RWPE1 (cell line): ENCODE data around the gene HSPB6.

Source experiments
- CTCF ChIA-PET: fragments of 350-600 bp; sonication (Branson Sonifier 250); formaldehyde crosslinking; extraction: SDS; loops from one replicate; lab custom pipeline; 2021; lab: Yijun Ruan, JAX
- POLR2A ChIA-PET: fragments of 400-600 bp; formaldehyde crosslinking; extraction: SDS; loops from one replicate; lab custom pipeline; 2020; ENCODE audit warnings: antibody characterized with exemption; ENCODE audit not compliant: low non-redundant PET; lab: Yijun Ruan, JAX
- DNase-seq: peaks from one replicate; pipeline ENCODE4 v3.0.0; 2012; ENCODE audit warnings: low spot score
- H3K27ac ChIP-seq: fragments of 450-650 bp; 2 replicates; pipeline ENCODE4 v1.5.1; 2017
- CTCF ChIP-seq: fragments of 450-650 bp; conservative IDR thresholded peaks from 2 replicates; pipeline ENCODE4 v1.5.1; 2017; ENCODE audit warnings: low read depth, mild to moderate bottlenecking

HSPB6 gene

GRCh38 chr19:35766571-35767104 is 9.8 kb upstream of the HSPB6 start:
- TF ChIP-seq CTCF = no peak
- DNase-seq = no peak
- POLR2A ChIA-PET = no interaction called here
- peak overlapping the region; percentile 1; the same call in 1 of the 2 replicates for H3K27ac ChIP-seq
- CTCF ChIA-PET = interaction anchor here (0.5 kb wide), 1 partner anchor 54 kb away, joined by 3 read pairs; no protein-coding TSS in a partner anchor

GRCh38 chr19:35764432-35765315 is 7.8 kb upstream of the HSPB6 start:
- no peak for TF ChIP-seq CTCF
- CTCF ChIA-PET = no interaction called here
- POLR2A ChIA-PET = no interaction called here
- no peak for DNase-seq
- peak overlapping the region; percentile 12; the same call in 1 of the 2 replicates for H3K27ac ChIP-seq

- DNase-seq = no peak
- TF ChIP-seq CTCF = no peak
- H3K27ac ChIP-seq = peak overlapping the region; percentile 32
- ChIA-PET POLR2A (no interaction called here), CTCF (no interaction called here)
These were observed 4.0 kb upstream of the HSPB6 start for GRCh38 chr19:35760711-35761349.

GRCh38 chr19:35759697-35760096 is 2.9 kb upstream of the HSPB6 start:
- POLR2A ChIA-PET = no interaction called here
- DNase-seq = no peak
- CTCF ChIA-PET = no interaction called here
- H3K27ac ChIP-seq = peak overlapping the region; percentile 98
- no peak for TF ChIP-seq CTCF

- DNase-seq = peak; percentile 99
- ChIA-PET CTCF (no interaction called here), POLR2A (interaction anchor here (0.8 kb wide), 1 partner anchor 10 kb away, joined by 3 read pairs; the partner anchor contains the start of gene LIN37)
- TF ChIP-seq CTCF = no peak
- H3K27ac ChIP-seq = peak within 1 kb of the TSS; percentile 98
These were observed 1.1 kb upstream of the HSPB6 start, which contains the start of gene PROSER3 for GRCh38 chr19:35757749-35758608. TSS of gene PROSER3 (plus strand) at chr19:35758176. CDS start at chr19:35758216, 40 bp downstream.
